Thyroid gland (tissue), 4 donors: ENCODE results near the gene DACH2.

Source experiments
- CTCF ChIP-seq, 6 experiments: fragments of 200-600 bp in 3 of 6; fragments of 450-650 bp in 3 of 6; sonication (generic) in 3 of 6; IDR thresholded peaks; one replicate each; pipeline ENCODE4 v1.5.1; 2016 to 2019; ENCODE audit warnings: antibody characterized with exemption in 6 of 6, mild to moderate bottlenecking in 2 of 6, inconsistent platforms in 1 of 6, moderate library complexity in 1 of 6
- POLR2A ChIP-seq, 2 donors: fragments of 450-650 bp; IDR thresholded peaks; one replicate each; pipeline ENCODE4 v1.6.1; 2017; ENCODE audit warnings: antibody characterized with exemption in 2 of 2, mild to moderate bottlenecking in 2 of 2, moderate library complexity in 1 of 2

GRCh38 chrX:86711531-86712180, 563.4 kb downstream of the DACH2 start:
- TF ChIP-seq CTCF (IDR thresholded peaks at IDR 0.05) (no peak), POLR2A (IDR thresholded peaks at IDR 0.05) (no peak)
